PC-9 (cell line): Measurements from ENCODE around the gene SLC49A4. TPM values are rescaled to one million over a fixed set of nuclear protein-coding genes. Genes with fewer than 3 reads are reported as not detected.

Source experiments
- BruUV-seq: library from RNA; stranded (reverse); fragments of 400-500 nt; replicated peaks from 2 replicates; lab custom pipeline; 2021; lab: Mats Ljungman, UMichigan
- CTCF ChIA-PET: fragments of 300-600 bp; sonication (Branson Sonifier 250); formaldehyde crosslinking; loops from one replicate; lab custom pipeline; 2022; ENCODE audit warnings: antibody characterized with exemption; lab: Charles Lee
- POLR2A ChIA-PET: fragments of 300-600 bp; sonication (Branson Sonifier 250); formaldehyde crosslinking; loops from one replicate; lab custom pipeline; 2022; ENCODE audit warnings: antibody characterized with exemption; ENCODE audit not compliant: unreplicated experiment; lab: Charles Lee
- DNase-seq, 2 experiments: peaks; one replicate each; pipeline versions ENCODE4 v3.0.0 to v3.0.0-alpha.2; 2015 to 2022; ENCODE audit warnings: mixed read lengths in 1 of 2
- H2AFZ ChIP-seq: fragments of 200-600 bp; sonication (generic); 2 replicates; pipeline ENCODE4 v1.8.1; 2017; ENCODE audit warnings: antibody characterized with exemption
- H3F3A ChIP-seq: fragments of 200-600 bp; sonication (generic); 2 replicates; pipeline ENCODE4 v1.8.1; 2017; ENCODE audit warnings: antibody characterized with exemption, mild to moderate bottlenecking, low read depth; ENCODE audit not compliant: insufficient read depth
- H3K27ac ChIP-seq: fragments of 200-600 bp; sonication (generic); 2 replicates; pipeline ENCODE4 v1.6.1; 2016; ENCODE audit warnings: mixed run types
- H3K27me3 ChIP-seq: fragments of 200-600 bp; sonication (generic); 2 replicates; pipeline ENCODE4 v1.6.1; 2016; ENCODE audit warnings: low read depth, mixed run types; ENCODE audit not compliant: insufficient read depth
- H3K36me3 ChIP-seq: fragments of 200-600 bp; sonication (generic); 2 replicates; pipeline ENCODE4 v1.6.1; 2016; ENCODE audit warnings: low read depth, mixed run types
- H3K4me1 ChIP-seq: fragments of 200-600 bp; sonication (generic); replicated peaks from 2 replicates; pipeline ENCODE4 v1.6.1; 2016; ENCODE audit warnings: mixed run types; ENCODE audit not compliant: insufficient read depth
- H3K4me2 ChIP-seq: fragments of 200-600 bp; sonication (generic); 2 replicates; pipeline ENCODE4 v1.6.1; 2017; ENCODE audit warnings: mixed run types
- H3K4me3 ChIP-seq: fragments of 200-600 bp; sonication (generic); 2 replicates; pipeline ENCODE4 v1.6.1; 2016; ENCODE audit warnings: mixed run types
- H3K79me2 ChIP-seq: fragments of 200-600 bp; sonication (generic); 2 replicates; pipeline ENCODE4 v1.6.1; 2017; ENCODE audit warnings: low read depth, mixed run types
- H3K9me2 ChIP-seq: fragments of 200-600 bp; sonication (generic); 2 replicates; pipeline ENCODE4 v1.8.1; 2017; ENCODE audit warnings: mild to moderate bottlenecking; ENCODE audit not compliant: insufficient read depth
- H3K9me3 ChIP-seq: fragments of 200-600 bp; sonication (generic); 2 replicates; pipeline ENCODE4 v1.8.1; 2016; ENCODE audit warnings: low read depth; ENCODE audit not compliant: insufficient read depth
- H4K20me1 ChIP-seq: fragments of 200-600 bp; sonication (generic); 2 replicates; pipeline ENCODE4 v1.8.1; 2017; ENCODE audit not compliant: insufficient read depth
- CTCF ChIP-seq: fragments of 200-600 bp; sonication (generic); conservative IDR thresholded peaks from 2 replicates; pipeline ENCODE4 v1.6.1; 2017; ENCODE audit warnings: mixed run types, antibody characterized with exemption, mild to moderate bottlenecking, moderate library complexity
- EZH2 ChIP-seq: fragments of 200-600 bp; sonication (generic); IDR thresholded peaks from 2 replicates; pipeline ENCODE4 v1.8.0; 2017; ENCODE audit warnings: antibody characterized with exemption, low read depth
- intact Hi-C: fragments of 100-400 bp; cut with micrococcal nuclease; formaldehyde crosslinking; loops from one replicate; pipeline ENCODE4 v1.10.0; 2022; ENCODE audit not compliant: unreplicated experiment
- total RNA-seq: library from RNA; stranded (reverse); gene quantifications from 2 replicates; pipeline ENCODE4 v1.2.3, GENCODE V29; 2021

SLC49A4 gene
- total RNA-seq, 1 experiment from 2014 or later, result 24.0 TPM

- H3K9me2 ChIP-seq, result no peaks in the 10 kb centered on the region
- no peak for DNase-seq
- BruUV-seq, result no TSS peak
- no peak overlapping the region for H3K4me3 ChIP-seq
- H3K27me3 ChIP-seq, result no peaks in the 10 kb centered on the region
- intact Hi-C loops, result no loop called here
- no peaks in the 10 kb centered on the region for H3K9me3 ChIP-seq
- H3K79me2 ChIP-seq, result no peaks in the 10 kb centered on the region
- POLR2A ChIA-PET, result no interaction called here
- no peaks in the 10 kb centered on the region for H3F3A ChIP-seq
- H4K20me1 ChIP-seq, result no peaks in the 10 kb centered on the region
- no peaks in the 10 kb centered on the region for H3K4me1 ChIP-seq
- TF ChIP-seq EZH2, result no peak
- TF ChIP-seq CTCF, result no peak
- H3K36me3 ChIP-seq, result no peaks in the 10 kb centered on the region
- H2AFZ ChIP-seq, result no peak overlapping the region
- H3K4me2 ChIP-seq, result no peak overlapping the region
- H3K27ac ChIP-seq, result no peak overlapping the region
- CTCF ChIA-PET, result interaction anchor here (0.6 kb wide), 1 partner anchor 472 kb away, joined by 15 read pairs; no protein-coding TSS in a partner anchor
Measured at GRCh38 chr3:122826278-122826677, 31.4 kb downstream of the SLC49A4 start.

GRCh38 chr3:122828281-122828680 lies 33.4 kb downstream of the SLC49A4 start:
- BruUV-seq, result no TSS peak
- CTCF ChIA-PET, result no interaction called here

DNA sequence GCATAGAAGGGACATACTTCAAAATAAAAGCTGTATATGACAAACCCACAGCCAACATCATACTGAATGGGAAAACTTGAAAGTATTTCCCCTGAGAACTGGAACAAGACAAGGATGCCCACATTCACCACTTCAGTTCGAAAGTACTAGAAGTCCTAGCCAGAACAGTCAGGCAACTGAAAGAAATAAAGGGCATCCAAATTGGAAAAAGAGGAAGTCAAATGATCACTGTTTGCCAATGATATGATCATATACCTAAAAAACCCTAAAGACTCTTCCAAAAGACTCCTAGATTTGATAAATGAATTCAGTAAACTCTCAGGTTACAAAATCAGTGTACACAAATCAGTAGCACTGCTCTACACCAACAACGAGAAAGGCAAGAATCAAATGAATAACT lies 40.7 kb downstream of the SLC49A4 start:
- Histone ChIP-seq H3K9me2 (no peaks in the 10 kb centered on the region), H3K4me2 (no peak overlapping the region), H4K20me1 (no peaks in the 10 kb centered on the region), H2AFZ (no peak overlapping the region), H3F3A (no peaks in the 10 kb centered on the region), H3K27ac (no peak overlapping the region), H3K79me2 (no peaks in the 10 kb centered on the region), H3K4me3 (no peak overlapping the region), H3K9me3 (peaks cover 4% of the 10 kb centered on the region; the same call in 1 of the 2 replicates), H3K27me3 (no peaks in the 10 kb centered on the region), H3K4me1 (no peaks in the 10 kb centered on the region), H3K36me3 (peaks cover 7% of the 10 kb centered on the region)
- no peak for DNase-seq
- ChIA-PET CTCF (no interaction called here), POLR2A (interaction anchor here (0.7 kb wide), 1 partner anchor 54 kb away, joined by 3 read pairs; no protein-coding TSS in a partner anchor)
- no peak for TF ChIP-seq EZH2
- no peak for TF ChIP-seq CTCF
- intact Hi-C loops, result no loop called here
- BruUV-seq, result no TSS peak

More at GRCh38 chr3:122828281-122828680, 33.4 kb downstream of the SLC49A4 start:
- no peaks in the 10 kb centered on the region for H3K36me3 ChIP-seq
- H3K4me1 ChIP-seq, result no peaks in the 10 kb centered on the region
- H3K27ac ChIP-seq, result no peak overlapping the region
- no peak for TF ChIP-seq EZH2
- no peak for TF ChIP-seq CTCF
- H2AFZ ChIP-seq, result no peak overlapping the region
- no peaks in the 10 kb centered on the region for H3K9me2 ChIP-seq
- H3K9me3 ChIP-seq, result no peaks in the 10 kb centered on the region
- no peaks in the 10 kb centered on the region for H3K79me2 ChIP-seq
- POLR2A ChIA-PET, result no interaction called here
- no peak overlapping the region for H3K4me3 ChIP-seq
- no peaks in the 10 kb centered on the region for H3F3A ChIP-seq
- no peak overlapping the region for H3K4me2 ChIP-seq
- H4K20me1 ChIP-seq, result no peaks in the 10 kb centered on the region
- H3K27me3 ChIP-seq, result no peaks in the 10 kb centered on the region
- DNase-seq, result no peak
- intact Hi-C loops, result no loop called here
